ENCODE data around the gene CCDC188.

- TF ChIP-seq REST (IDR thresholded peaks at IDR 0.05; ENCODE audit: borderline replicate concordance), result no peak
- TF ChIP-seq CTCF (IDR thresholded peaks at IDR 0.05; ENCODE audit: poor library complexity, severe bottlenecking), result peak; percentile 50
- TF ChIP-seq POLR2AphosphoS5 (IDR thresholded peaks at IDR 0.05), result no peak
- no peak for TF ChIP-seq EP300 (conservative IDR thresholded peaks at IDR 0.05; ENCODE audit: poor library complexity, severe bottlenecking)
Measured at GRCh38 chr22:20111045-20111688, 39.7 kb downstream of the CCDC188 start.

Measured in neural cell (in vitro differentiated cells).